Measurements from ENCODE around the gene LCE1C.

Gene LCE1C, protein sequence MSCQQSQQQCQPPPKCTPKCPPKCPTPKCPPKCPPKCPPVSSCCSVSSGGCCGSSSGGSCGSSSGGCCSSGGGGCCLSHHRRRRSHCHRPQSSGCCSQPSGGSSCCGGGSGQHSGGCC

DNA sequence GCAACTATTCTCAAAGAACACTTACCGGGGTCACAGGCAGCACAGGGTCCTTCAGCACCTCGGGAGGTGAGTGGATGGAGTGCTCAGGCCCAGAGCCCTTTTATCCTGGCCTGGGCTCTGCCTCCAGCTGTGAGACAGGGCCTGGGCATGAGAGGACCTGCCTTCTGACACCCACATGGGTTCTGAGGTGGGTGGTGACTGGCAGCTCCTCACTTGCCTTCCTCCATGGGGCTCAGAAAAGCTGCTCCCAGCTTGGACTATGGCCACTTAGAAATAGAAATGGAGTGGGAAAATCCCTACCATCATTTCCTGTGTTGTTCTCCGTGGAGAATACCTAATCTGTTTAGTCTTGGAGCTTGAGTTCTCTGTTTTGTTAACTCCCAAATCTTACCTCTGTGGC lies at the start of gene LCE1C:
TSS of gene LCE1C (minus strand) at position 76 of the 400 bp plus-strand sequence. CDS start 1,173 bp downstream, outside the sequence.
- no peak for DNase-seq

DNA sequence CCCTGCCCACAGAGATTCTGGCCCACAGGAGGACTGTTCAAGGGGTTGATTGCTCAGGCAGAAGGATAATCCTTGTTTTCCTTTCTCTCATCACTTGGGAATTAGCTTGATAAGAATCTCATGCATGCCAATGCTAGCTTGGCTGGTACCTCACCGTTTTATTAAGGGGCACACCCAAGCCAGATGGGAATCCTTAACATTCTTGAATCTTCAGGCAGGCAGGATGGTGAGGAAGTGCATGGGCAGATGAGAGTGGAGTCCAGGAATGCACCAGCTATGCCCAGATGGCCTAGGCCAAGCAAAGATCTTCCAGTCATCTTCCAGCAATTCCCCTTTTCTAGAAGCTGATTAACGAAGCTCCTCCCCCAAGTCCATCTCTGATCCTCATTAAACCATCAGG lies 49.2 kb upstream of the LCE1C start:
- no peak for DNase-seq

DNA sequence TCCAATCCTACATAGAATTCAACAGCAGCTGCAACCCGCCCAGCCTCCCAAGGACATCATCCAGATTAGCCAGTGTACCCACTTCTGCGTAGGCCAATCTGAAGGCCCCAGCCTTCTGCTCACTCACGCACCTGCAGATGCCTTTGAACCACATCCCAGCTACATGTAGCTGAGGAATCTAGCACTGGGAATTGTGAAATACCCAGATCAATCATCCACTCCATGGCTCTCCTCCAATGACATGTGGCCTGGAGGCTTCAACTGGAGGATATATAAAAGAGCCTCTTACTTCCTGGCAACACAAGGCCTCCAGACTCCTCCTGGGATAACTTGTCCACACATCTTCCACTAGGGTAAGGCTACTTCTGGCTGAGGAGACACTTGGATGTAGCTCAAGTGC lies 36.1 kb upstream of the LCE1C start, which contains the start of gene LCE6A:
TSS of gene LCE6A (plus strand) at position 301 of the 400 bp plus-strand sequence. CDS start 665 bp downstream, outside the sequence.
- no peak for DNase-seq

DNA sequence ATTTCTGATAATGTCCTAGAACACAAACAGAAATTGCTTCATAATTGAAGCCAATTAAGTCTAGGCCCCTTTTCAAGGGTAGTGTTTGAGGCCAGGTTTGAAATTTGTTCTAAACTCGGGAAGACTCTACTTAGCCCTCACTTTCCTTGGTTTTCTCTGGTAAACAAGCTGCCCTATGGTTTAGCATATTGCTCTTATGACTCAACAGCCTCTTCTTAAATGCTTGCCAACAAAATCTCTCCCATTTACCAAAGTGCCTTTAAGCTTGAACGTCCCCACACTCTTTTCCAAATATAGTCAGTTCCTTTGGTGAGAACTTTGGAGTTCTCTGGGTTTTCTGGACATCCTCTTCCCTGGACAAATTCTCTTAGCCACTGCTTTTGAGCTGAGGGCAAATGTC lies 30.4 kb upstream of the LCE1C start:
- no peak for DNase-seq

DNA sequence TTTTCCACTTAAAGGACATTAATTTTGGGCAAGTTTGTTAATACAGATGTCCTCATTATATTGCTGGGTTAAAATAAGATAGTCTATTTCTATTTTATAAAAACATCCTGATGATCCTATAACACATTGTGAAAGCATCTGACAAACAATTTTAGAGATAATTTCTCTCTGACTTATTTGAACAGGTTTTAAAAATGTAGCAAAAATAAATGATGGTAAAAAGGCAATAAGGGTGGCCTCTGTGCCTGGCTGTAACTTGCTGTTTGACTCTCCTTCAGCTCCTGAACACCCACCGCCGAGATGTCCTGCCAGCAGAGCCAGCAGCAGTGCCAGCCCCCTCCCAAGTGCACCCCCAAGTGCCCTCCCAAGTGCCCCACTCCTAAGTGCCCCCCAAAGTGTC lies 20.7 kb upstream of the LCE1C start, which contains the start of gene LCE1A:
TSS of gene LCE1A (plus strand) at position 301 of the 400 bp plus-strand sequence. CDS start at position 301, 0 bp downstream.
- no peak for DNase-seq

DNA sequence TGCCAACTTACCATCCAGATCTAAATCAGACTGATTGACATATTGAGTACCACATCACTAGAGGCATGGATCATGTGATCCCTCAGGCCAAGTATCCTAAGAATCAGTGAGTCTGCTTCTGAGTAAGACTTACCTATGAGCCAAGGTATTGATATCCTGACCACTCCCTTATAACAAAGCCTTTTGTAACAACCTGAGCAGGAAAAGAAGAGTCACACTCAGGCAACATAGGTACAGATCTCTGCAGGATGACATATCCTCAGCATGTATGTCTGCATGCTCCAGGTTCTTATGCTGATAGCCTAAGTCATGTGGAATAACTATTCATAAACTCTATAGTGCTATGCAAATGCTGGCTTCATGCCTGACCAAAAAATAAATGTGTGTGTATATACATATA lies 18.5 kb upstream of the LCE1C start:
- no peak for DNase-seq

DNA sequence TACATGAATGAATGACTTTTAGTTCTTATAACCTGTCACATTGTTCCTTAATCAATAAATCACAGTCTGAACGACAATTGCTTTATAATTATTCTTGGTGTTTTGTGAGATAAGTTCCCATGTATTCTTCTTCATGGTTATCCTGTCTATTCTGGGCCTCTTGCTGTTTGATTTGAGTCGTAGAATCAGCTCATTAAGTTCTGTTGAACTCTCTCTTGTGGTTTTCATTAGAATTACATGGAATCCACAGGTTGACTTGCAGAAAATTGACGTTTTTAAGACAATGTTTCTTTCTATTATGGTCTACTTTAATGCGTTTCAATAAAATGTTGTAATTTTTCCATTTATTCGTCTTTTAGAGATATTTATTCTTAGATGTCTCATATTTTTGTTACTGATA lies 16.8 kb upstream of the LCE1C start:
- no peak for DNase-seq

DNA sequence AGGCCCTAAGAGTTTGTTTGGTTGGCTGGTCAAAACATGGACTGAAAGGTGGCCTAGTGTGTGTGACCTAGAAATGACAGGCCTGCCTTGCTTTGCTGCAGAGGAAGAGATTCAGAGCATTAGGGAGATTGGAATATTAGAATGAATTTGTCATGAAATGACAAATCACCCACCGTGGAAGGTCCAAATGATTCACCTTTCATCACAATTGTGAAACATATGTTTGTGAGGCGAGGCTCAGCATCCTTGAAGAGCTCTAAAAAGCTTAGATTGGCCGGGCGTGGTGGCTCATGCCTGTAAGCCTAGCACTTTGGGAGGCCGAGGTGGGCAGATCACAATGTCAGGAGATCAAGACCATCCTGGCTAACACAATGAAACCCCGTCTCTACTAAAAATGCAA lies 10.9 kb upstream of the LCE1C start:
- no peak for DNase-seq

DNA sequence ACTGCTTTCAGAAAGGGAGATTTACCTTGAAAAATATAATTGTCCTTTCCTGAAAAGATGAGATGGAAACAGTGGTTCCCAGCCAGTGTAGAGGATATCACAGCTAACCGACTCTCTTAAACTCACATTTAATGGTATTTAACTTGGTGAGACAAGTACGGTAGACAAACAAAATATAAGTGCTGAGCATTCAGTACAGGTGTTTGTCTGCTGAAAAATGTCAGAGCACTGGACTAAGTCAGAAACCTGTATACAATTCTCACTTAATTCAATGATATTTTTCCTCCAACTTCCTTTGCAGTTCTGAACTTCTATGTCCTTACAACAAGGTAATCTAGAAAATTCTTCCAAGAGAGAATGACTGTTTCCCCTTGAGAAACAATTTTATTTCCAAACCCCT lies 5.2 kb upstream of the LCE1C start, which contains the start of gene LCE1B:
TSS of gene LCE1B (plus strand) at position 301 of the 400 bp plus-strand sequence. CDS start 476 bp downstream, outside the sequence.
- DNase-seq, result no peak

DNA sequence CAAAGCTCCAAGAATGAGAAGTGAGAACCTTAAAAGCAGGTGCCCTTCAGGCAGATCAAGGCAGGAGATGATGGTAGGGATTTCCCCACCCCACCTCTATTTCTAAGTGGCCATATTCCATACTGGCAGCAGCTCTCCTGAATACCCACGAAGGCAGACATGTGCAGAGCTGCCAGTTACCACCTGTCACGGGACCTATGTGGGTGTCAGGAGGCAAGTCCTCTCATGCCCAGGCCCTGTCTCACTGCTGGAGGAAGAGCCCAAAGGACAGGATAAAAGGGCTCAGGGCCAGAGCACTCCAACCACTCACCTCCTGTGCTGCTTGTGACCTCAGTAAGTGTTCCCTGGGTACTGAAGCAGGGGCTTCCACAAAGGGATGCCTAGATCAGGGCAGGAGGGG lies 4.6 kb upstream of the LCE1C start:
- DNase-seq, result no peak

DNA sequence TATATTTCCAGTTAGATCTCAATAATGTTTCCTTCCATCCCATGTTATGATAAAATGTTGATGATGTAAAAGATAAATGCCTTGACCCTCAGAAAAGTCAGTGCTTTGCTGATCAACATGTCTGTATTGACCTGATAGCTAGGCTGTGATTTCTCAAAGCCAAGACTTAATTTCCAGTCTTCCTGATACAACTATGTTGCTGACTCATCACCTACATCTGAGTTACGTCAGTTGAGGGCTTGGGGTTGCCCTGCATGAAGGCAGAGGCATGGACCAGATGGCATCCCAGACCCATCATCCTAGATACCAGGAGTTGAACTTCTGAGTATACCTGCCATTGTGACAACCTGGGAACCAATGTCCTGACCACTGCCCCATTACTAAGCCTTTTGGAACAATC lies 5.1 kb downstream of the LCE1C start:
- no peak for DNase-seq

DNA sequence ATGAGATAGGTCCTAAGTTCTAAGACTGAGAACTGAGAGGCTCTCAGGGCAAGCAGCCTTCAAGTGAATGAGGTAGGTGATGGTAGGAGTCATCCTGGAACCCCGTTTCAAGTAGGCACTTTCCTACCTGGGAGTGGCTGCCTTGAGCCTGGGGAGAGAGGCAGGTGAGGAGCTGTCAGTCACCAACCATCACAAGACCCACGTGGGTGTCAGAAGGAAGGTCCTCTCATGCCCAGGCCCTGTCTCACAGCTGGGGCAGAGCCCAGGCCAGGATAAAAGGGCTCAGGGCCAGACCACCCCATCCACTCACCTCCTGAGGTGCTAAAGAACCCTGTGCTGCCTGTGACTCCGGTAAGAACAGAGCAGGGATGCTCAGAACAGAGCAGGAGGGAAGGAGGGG lies 10.0 kb downstream of the LCE1C start, which contains the start of gene LCE1D:
TSS of gene LCE1D (plus strand) at position 301 of the 400 bp plus-strand sequence. CDS start 1,074 bp downstream, outside the sequence.
- no peak for DNase-seq

DNA sequence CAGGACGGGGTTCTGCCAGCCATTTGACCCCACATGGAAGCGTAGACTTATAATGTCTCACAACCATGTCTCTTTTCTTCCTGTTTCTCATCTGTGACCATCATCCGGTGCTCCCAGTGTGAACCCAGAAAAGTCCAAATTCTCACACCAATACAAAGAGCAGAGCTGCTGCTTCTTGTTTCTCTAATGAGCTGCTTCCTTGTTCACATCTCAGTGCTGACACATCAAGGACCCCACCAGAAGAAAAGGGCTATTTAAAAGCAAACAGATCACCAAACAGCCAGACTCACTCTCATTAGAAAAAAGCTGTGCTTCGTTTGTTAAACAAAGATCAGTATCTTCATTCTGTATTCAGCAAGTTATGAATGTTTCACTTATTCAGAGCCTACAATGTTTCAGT lies 10.8 kb downstream of the LCE1C start:
- no peak for DNase-seq

DNA sequence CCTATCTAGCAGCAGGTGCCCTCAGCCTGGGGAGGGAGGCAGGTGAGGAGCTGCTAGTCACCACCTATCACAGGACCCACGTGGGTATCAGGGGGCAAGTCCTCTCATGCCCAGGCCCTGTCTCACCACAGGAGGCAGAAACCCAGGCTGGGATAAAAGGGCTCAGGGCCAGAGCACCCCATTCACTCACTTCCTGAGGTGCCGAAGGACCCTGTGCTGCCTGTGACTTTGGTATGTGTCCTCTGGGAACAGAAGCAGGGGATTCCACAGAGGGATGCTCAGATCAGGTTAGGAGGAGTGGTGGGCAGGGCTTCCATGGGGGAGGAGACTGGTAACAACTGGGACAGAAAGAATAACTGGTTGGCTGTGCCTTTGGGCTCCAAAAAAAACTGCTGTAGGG lies 20.4 kb downstream of the LCE1C start, which contains the start of gene LCE1E:
TSS of gene LCE1E (plus strand) at position 181 of the 400 bp plus-strand sequence. CDS start 1,043 bp downstream, outside the sequence.
- DNase-seq, result no peak

DNA sequence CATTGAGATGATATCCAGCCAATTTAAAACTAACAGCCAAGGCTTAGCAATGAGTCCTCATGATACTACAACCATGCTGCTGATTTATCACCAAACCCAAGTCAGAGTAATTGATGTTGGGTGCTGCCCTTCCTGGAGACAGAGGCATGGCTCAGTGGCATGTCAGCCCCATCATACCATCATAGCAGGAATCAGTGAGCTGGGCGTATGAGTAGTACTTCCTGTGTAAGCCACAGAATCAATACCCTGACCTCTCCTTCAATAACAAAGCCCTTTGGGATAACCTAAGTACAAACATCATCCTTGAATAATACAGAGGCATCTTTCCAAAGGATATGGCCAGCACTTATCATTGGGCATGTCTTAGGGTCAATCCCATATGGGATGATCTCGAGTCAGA lies 23.4 kb downstream of the LCE1C start:
- no peak for DNase-seq

DNA sequence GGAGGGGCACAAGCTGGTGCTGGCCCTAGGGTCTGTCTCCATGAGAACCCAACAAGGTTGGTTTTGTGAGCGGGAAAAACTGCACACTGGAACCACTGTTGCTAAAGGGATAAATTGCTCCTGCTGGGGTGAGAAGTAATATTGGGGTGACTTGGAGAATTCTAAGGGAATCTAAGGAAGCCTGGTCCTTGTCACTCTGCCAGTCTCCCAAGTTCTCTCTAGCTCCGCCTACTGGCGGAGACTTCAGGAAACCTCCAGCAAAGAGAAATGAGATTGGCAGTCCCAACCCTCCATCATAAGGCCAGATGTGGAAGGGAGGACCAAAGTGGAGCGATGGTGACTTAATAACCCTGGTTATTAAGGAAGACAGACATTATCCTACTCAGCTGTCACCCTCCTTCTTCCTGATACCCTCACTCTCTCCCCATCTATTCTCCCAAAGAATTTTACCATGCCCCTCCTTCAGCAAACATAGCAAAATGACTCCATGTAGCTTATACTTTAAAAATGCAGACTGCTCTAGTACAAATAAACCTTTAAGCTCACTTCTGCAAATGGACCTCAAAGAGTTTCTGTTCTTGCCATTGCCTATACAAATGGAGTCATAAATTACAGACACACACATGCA lies 28.8 kb downstream of the LCE1C start:
- no peak for DNase-seq

DNA sequence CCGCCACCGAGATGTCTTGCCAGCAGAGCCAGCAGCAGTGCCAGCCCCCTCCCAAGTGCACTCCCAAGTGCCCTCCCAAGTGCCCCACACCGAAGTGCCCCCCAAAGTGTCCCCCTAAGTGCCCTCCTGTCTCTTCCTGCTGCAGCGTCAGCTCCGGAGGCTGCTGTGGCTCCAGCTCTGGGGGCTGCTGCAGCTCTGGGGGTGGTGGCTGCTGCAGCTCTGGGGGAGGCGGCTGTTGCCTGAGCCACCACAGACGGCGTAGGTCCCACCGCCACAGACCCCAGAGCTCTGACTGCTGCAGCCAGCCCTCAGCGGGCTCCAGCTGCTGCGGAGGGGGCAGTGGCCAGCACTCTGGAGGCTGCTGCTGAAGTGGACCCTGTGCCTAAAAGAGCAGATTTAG lies 30.1 kb downstream of the LCE1C start:
- no peak for DNase-seq

DNA sequence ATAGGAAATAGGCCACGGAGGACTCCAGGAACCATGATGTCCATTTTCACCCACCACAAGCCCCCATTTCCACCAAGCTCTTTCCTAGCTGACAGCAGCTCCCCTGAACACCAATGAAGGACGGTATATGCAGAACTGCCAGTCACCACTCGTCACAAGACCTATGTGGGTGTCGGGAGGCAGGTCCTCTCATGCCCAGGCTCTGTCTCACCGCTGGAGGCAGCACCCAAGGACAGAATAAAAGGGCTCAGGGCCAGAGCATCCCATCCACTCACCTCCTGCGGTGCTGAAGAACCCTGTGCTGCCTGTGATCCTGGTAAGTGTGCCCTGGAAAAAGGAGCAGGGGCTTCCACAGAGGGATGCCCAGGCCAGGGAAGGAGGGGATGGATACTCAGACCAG lies 31.6 kb downstream of the LCE1C start, which contains the start of gene LCE1F:
TSS of gene LCE1F (plus strand) at position 266 of the 400 bp plus-strand sequence. CDS start 1,232 bp downstream, outside the sequence.
- DNase-seq, result no peak

DNA sequence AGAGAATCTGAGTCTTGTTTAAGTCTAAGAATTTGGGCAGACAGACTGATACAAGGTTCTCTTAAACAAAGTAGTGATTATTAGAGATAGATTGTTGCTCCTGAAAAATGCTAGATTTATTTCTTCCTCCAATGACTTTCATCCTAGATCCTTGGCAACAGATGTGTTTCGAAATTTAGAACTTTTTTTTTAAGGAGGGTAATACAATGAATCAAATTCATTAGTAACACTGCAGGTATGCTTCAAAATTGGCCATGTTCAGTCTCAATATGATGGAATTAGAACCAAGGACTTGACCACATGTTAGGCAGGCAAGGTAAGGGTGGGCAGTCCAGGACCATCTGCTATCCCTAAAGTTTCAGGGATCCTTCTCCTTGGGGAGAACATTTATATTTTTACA lies 36.0 kb downstream of the LCE1C start:
- no peak for DNase-seq

DNA sequence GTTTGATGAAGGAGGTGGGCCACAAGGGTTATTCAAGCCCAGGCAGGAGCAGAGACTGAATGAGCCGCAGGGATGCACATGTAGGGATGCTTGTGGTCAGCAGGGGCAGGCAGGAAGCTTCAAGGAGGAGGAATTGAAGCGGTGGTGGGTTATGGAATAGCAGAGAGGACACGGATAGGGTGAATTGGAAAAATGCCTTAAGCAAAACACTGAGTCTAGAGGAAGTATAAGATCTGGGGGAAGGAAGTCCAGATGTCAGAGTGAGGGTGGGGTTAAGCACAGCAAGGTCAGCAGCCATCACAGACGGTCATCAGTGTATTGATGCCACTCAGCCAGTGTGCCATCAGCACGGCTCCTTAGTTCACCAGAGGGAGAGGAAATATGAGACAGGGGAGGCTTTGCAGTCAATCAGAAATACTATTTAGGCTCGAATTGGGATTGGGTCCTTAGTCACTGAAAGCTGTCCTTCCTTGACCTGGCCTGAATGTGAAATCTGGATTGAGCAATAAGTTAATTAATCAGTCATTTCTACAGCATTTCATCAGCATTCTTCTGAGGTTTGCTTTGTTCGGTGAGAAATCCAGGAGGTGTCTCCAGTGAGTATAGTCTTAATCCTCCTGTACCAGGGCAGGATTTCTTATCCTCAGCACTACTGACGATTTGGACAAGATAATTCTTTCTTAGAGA lies 37.5 kb downstream of the LCE1C start:
- DNase-seq, result no peak

DNA sequence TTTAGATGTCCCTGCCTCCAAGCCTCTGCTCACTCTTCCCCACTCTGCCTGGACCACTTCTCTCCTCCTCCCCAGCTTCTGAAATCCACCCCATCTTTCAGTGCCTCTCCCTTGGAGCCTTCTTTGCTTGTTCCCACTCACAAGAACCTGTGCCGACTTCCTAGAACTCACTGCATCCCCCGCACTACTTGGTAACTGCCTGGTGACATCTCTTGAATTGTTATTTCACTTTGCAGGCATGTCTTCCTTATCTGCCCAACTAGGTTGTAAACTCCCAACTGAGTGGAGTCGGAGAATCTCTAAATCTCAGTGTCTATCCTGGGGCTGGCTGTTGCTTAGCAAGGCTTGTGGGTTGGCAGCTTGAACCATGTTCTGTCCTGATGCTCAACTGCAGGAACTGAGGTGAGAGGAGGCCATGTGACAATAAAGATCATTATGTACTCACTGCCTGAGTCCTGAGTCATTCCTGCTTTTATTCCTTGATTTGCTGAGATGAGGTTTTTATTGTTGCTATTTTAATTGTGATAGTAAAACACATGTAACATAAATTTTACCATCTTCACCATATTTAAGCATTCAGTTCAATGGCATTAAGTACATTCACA lies 44.7 kb downstream of the LCE1C start:
- DNase-seq, result no peak

DNA sequence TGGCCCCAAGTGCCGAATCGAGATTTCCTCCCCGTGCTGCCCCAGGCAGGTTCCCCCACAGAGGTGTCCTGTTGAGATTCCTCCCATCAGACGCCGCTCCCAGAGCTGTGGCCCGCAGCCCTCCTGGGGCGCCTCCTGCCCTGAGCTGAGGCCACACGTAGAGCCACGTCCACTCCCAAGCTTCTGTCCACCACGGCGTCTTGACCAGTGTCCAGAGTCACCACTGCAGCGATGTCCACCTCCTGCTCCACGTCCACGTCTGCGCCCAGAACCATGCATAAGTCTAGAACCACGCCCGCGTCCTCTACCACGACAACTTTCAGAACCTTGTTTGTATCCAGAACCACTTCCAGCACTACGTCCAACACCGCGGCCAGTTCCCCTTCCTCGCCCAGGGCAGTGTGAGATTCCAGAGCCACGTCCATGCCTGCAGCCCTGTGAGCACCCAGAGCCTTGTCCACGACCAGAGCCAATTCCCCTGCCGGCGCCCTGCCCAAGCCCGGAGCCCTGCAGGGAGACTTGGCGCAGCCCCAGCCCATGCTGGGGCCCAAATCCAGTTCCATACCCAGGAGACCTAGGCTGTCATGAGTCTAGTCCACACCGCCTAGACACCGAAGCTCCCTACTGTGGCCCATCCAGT lies 45.8 kb downstream of the LCE1C start:
- DNase-seq, result no peak

All from GDM1 (cell line).